Kidney epithelial cell (primary cell): ENCODE data around the gene NLGN2. TPM values are rescaled to one million over a fixed set of nuclear protein-coding genes. Genes with fewer than 3 reads are reported as not detected.

ENCODE experiments used
- DNase-seq: peaks from one replicate; pipeline ENCODE4 v3.0.0-alpha.2; 2010; ENCODE audit warnings: low read depth
- H3K27me3 ChIP-seq: 2 replicates; pipeline ENCODE4 v1.6.0; 2011; ENCODE audit warnings: low read length; ENCODE audit not compliant: control insufficient read depth, insufficient read depth
- H3K36me3 ChIP-seq: 2 replicates; pipeline ENCODE4 v1.5.1; 2011; ENCODE audit warnings: low read length; ENCODE audit not compliant: control insufficient read depth, insufficient read depth
- H3K4me3 ChIP-seq: 2 replicates; pipeline ENCODE4 v1.5.1; 2011; ENCODE audit warnings: low read depth, mild to moderate bottlenecking, control low read depth, low read length
- CTCF ChIP-seq: IDR thresholded peaks from 2 replicates; pipeline ENCODE4 v1.5.1; 2011; ENCODE audit warnings: mild to moderate bottlenecking, moderate library complexity, low read length, control low read depth, inconsistent platforms; ENCODE audit not compliant: insufficient read depth, poor library complexity, severe bottlenecking
- total RNA-seq: library from RNA; depleted of rRNA; stranded (reverse); fragments of >200 nt; gene quantifications from 2 replicates; pipeline ENCODE4 v1.2.3, GENCODE V29; 2015

NLGN2 gene
- total RNA-seq, 1 donor from 2014 or later, result 8.4 TPM

GRCh38 chr17:7369825-7370224, 37.8 kb upstream of the NLGN2 start:
- Histone ChIP-seq H3K36me3 (no peaks in the 10 kb centered on the region), H3K4me3 (no peak overlapping the region), H3K27me3 (peaks cover 2% of the 10 kb centered on the region)
- no peak for DNase-seq
- TF ChIP-seq CTCF, result no peak

- no peak for DNase-seq
- TF ChIP-seq CTCF, result no peak
- H3K27me3 ChIP-seq, result peaks cover 2% of the 10 kb centered on the region
- no peaks in the 10 kb centered on the region for H3K36me3 ChIP-seq
- H3K4me3 ChIP-seq, result no peak overlapping the region
Observed at GRCh38 chr17:7370853-7371252, 36.8 kb upstream of the NLGN2 start.

- Histone ChIP-seq H3K27me3 (no peaks in the 10 kb centered on the region), H3K36me3 (no peaks in the 10 kb centered on the region), H3K4me3 (no peak overlapping the region)
- no peak for TF ChIP-seq CTCF
- no peak for DNase-seq
Observed at GRCh38 chr17:7374353-7374752, 33.3 kb upstream of the NLGN2 start.

- Histone ChIP-seq H3K36me3 (no peaks in the 10 kb centered on the region), H3K27me3 (no peaks in the 10 kb centered on the region), H3K4me3 (no peak overlapping the region)
- no peak for DNase-seq
- TF ChIP-seq CTCF, result no peak
Observed at GRCh38 chr17:7379134-7379533, 28.5 kb upstream of the NLGN2 start.

GRCh38 chr17:7380321-7380720, 27.3 kb upstream of the NLGN2 start:
- no peaks in the 10 kb centered on the region for H3K36me3 ChIP-seq
- DNase-seq, result no peak
- H3K4me3 ChIP-seq, result peak overlapping the region; percentile 53
- no peaks in the 10 kb centered on the region for H3K27me3 ChIP-seq
- no peak for TF ChIP-seq CTCF

GRCh38 chr17:7380855-7381683, 26.6 kb upstream of the NLGN2 start, which contains the start of gene TNK1:
TNK1 (plus strand) TSS chr17:7381089; CDS start chr17:7382927, 1,838 bp downstream.
- Histone ChIP-seq H3K4me3 (peak within 1 kb of the TSS; percentile 53), H3K36me3 (no peaks in the 10 kb centered on the region), H3K27me3 (no peaks in the 10 kb centered on the region)
- DNase-seq, result no peak
- TF ChIP-seq CTCF, result no peak
